Stimulated activated CD4-positive, alpha-beta T cell treated with anti-CD3 and anti-CD28 coated beads, TNF-alpha, amount 100 ng/mL, for 1 hour (primary cell): ENCODE measurements around the gene RRAGA.
"Not testable (repeated sequence)": the region's sequence is repeated elsewhere in the genome, so short reads cannot be mapped to it uniquely, and the experiment has no call there.

Experiments
- DNase-seq, 3 donors: peaks; one replicate each; pipeline ENCODE4 v3.0.0-alpha.2; 2020; ENCODE audit warnings: low read depth in 3 of 3, low spot score in 1 of 3

The RRAGA gene

DNA sequence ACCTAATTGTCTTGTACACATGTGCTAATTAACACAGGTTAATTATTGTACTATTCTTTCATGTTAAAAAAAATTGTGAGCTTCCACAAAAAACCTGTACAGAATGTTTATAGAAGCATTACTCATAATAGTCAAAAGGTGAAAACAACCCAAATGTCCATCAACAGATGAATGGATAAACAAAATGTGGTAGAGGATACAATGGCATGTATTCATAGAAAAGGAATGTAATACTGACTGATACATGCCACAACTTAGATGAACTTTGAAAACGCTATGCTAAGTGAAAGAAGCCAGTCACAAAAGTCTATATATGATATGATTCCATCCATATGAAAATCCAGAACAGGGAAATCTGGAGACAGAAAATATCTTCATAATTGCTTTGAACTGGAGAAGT, 25.6 kb downstream of the RRAGA start:
- no peak for DNase-seq

- no peak for DNase-seq
Observed at GRCh38 chr9:19085295-19085694, 36.1 kb downstream of the RRAGA start.

DNA sequence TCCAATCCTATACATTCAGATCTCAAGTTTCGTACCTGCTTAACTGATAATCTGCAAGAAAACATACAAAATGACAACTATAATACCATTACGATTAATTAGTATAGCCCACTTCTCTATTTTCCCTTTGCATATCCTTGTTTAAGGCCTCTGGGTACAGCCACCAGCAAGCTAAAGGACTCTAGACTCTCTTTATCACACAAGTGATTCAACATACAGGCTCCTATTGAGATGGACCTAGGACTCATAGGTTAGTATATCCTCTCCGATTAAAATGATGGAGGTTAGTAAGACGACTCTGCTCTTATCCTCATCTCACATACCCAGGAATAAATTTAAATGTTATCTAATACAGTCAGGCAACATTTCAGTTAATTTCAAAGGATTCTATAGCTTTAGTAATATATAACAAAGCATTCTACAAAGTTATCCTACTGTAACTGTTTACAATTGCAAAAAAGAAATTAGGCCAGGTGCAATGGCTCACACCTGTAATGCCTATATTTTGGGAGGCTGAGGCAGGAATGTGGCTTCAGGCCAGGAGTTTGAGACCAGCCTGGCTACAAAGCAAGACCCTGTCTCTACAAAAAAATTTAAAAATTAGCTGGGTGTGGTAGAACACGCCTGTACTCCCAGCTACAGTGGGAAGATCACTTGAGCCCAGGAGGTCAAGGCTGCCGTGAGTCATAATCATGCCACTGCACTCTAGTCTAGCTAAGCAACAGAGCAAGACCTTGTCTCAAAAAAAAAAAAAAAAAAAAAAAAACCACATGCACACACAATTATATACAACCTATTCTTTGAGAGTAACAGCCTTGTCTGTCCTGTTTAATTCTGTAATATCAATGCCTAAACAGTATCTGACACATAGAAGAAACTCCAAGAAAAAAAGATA, 38.1 kb downstream of the RRAGA start:
- no peak for DNase-seq

GRCh38 chr9:19097431-19097830, 48.2 kb downstream of the RRAGA start:
- not testable (repeated sequence) for DNase-seq
